Activated CD4-positive, CD25-positive, alpha-beta regulatory T cell treated with anti-CD3 and anti-CD28 coated beads, Interleukin-2, amount 50 U/mL, for 16 hours (primary cell): ENCODE results near the gene PM20D2.

Experiments
- DNase-seq: peaks from one replicate; pipeline ENCODE4 v3.0.0-alpha.2; 2020; ENCODE audit warnings: low read depth, low spot score

The PM20D2 gene

GRCh38 chr6:89200706-89201215, 54.9 kb downstream of the PM20D2 start:
- DNase-seq: no peak

DNA sequence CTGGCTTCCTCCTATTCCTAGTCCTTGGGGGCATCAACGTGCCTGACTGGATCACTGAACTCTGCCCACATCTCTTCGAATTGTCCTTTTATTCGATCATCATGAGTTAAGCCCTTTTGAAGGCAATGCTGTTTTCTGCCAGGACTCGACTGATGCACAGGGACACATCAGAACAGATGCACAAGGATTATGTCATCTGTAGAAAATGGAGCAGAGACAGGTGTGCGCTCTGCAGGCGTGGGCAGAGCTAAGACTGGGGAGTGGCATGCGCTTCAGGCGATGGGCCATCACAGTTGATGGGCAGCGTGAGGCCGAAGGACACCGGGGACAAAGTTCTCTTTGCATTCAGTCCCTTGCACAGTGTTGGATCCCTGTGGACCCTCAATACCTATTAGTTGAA, 58.2 kb downstream of the PM20D2 start:
- DNase-seq: no peak

- no peak for DNase-seq
Measured at GRCh38 chr6:89205819-89206218, 60.0 kb downstream of the PM20D2 start.

DNA sequence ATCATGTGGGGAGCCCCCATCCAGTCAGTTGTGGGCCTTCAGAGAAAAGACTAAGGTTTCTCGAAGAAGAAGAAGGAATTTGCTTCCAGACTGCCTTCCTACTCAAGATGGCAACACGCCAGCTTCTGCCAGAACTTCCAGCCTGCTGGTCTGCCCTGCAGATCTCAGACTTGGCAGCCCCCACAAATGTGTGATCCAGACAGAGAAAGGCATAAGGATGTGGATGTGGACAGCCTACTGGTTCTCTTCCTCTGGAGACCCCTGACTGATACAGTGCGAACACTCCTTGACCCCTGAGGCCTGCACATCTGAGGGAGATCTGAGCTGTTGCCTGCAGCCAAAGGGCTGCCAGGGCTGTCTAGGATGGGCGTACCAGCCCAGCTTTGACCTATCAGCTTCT, 62.7 kb downstream of the PM20D2 start:
- DNase-seq: no peak

GRCh38 chr6:89209457-89209856, 63.6 kb downstream of the PM20D2 start:
- no peak for DNase-seq

DNA sequence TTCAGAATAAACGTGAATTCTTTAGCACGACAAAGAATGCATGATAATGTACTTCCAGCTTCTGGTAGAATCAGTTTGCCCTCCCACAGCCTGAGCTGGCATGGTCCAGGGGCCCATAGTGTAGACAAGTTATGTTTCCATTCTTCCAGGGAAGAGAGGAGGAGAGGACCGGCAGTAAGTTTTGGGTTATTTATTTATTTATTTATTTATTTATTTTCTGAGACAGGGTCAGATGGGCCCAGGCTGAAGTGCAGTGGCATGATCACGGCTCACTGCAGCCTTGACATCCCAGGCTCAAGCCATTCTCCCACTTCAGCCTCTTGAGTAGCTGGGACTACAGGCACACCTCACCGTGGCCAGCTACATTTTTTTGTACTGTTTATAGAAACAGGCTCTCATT, 66.6 kb downstream of the PM20D2 start:
- no peak for DNase-seq

- no peak for DNase-seq
Measured at GRCh38 chr6:89214197-89214596, 68.3 kb downstream of the PM20D2 start.
